Measurements from ENCODE around the gene TNP2.

Gene TNP2

GRCh38 chr16:11277607-11278337, 8.6 kb upstream of the TNP2 start:
- no peak for TF ChIP-seq EZH2 (IDR thresholded peaks at IDR 0.05; ENCODE audit: borderline replicate concordance, low read depth, low read length, severe bottlenecking)
- TF ChIP-seq, protein P1, sequence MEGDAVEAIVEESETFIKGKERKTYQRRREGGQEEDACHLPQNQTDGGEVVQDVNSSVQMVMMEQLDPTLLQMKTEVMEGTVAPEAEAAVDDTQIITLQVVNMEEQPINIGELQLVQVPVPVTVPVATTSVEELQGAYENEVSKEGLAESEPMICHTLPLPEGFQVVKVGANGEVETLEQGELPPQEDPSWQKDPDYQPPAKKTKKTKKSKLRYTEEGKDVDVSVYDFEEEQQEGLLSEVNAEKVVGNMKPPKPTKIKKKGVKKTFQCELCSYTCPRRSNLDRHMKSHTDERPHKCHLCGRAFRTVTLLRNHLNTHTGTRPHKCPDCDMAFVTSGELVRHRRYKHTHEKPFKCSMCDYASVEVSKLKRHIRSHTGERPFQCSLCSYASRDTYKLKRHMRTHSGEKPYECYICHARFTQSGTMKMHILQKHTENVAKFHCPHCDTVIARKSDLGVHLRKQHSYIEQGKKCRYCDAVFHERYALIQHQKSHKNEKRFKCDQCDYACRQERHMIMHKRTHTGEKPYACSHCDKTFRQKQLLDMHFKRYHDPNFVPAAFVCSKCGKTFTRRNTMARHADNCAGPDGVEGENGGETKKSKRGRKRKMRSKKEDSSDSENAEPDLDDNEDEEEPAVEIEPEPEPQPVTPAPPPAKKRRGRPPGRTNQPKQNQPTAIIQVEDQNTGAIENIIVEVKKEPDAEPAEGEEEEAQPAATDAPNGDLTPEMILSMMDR (IDR thresholded peaks at IDR 0.05; ENCODE audit: borderline replicate concordance, extremely low read depth, low read length, poor library complexity, severe bottlenecking), result no peak
- Histone ChIP-seq H3K27ac (ENCODE audit: low read length) (no peak overlapping the region), H4K20me1 (ENCODE audit: insufficient read depth, low read length) (no peaks in the 10 kb centered on the region), H3K9ac (ENCODE audit: low read depth, low read length) (no peak overlapping the region), H3K27me3 (ENCODE audit: insufficient read depth, low read length, poor library complexity) (peaks cover under 1% of the 10 kb centered on the region), H2AFZ (ENCODE audit: low read depth, low read length) (no peak overlapping the region), H3K79me2 (ENCODE audit: insufficient read depth, low read length) (no peaks in the 10 kb centered on the region), H3K4me3 (ENCODE audit: low read depth in 1 of 2, low read length in 2 of 2) (no peak overlapping the region), H3K9me3 (ENCODE audit: insufficient read depth, low read length, severe bottlenecking) (no peaks in the 10 kb centered on the region), H3K4me2 (ENCODE audit: insufficient read depth, low read length) (no peak overlapping the region), H3K4me1 (ENCODE audit: insufficient read depth, low read length) (no peaks in the 10 kb centered on the region), H3K36me3 (ENCODE audit: insufficient read depth, low read length) (no peaks in the 10 kb centered on the region)
- ATAC-seq (ENCODE audit: insufficient read depth, low read depth), result no peak
- DNase-seq, result no peak

DNA sequence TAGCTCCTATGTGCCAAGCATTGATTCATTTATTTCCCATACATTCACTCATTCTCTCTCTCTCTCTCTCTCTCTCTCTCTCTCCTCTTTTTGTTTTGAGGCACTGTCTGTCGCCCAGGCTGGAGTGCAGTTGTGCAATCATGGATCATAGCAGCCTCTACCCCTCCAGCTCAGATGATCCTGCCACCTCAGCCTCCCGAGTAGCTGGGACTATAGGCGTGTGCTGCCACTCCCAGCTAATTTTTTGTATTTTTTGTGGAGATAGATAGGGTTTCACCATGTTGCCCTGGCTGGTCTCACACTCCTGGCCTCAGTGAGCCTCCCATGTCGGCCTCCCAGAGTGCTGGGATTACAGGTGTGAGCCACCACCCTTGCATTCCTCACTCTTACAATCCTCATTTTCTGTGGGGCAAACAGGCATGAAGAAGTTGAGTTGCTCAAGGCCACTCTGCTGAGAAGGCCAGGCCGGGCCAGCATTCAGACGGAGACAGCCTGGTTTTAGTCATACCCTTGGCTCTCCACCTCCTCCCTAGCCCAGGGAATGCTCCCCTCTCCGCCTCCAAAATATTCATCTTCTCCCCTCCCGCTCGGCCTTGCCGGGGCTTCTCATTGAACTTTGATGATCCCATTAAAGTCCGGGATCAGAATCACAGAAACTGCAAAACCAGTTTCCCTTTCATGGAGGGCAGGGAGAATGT, 7.9 kb upstream of the TNP2 start:
- Histone ChIP-seq H3K4me1 (ENCODE audit: insufficient read depth, low read length) (no peaks in the 10 kb centered on the region), H3K79me2 (ENCODE audit: insufficient read depth, low read length) (no peaks in the 10 kb centered on the region), H3K9ac (ENCODE audit: low read depth, low read length) (no peak overlapping the region), H4K20me1 (ENCODE audit: insufficient read depth, low read length) (no peaks in the 10 kb centered on the region), H3K27ac (ENCODE audit: low read length) (no peak overlapping the region), H3K36me3 (ENCODE audit: insufficient read depth, low read length) (no peaks in the 10 kb centered on the region), H3K4me2 (ENCODE audit: insufficient read depth, low read length) (no peak overlapping the region), H3K9me3 (ENCODE audit: insufficient read depth, low read length, severe bottlenecking) (no peaks in the 10 kb centered on the region), H2AFZ (ENCODE audit: low read depth, low read length) (no peak overlapping the region), H3K4me3 (ENCODE audit: low read depth in 1 of 2, low read length in 2 of 2) (no peak overlapping the region), H3K27me3 (ENCODE audit: insufficient read depth, low read length, poor library complexity) (no peaks in the 10 kb centered on the region)
- ATAC-seq (ENCODE audit: insufficient read depth, low read depth) (no peak), DNase-seq (no peak)
- TF ChIP-seq EZH2 (IDR thresholded peaks at IDR 0.05; ENCODE audit: borderline replicate concordance, low read depth, low read length, severe bottlenecking), result no peak
- TF ChIP-seq, protein P1 (IDR thresholded peaks at IDR 0.05; ENCODE audit: borderline replicate concordance, extremely low read depth, low read length, poor library complexity, severe bottlenecking), result no peak

DNA sequence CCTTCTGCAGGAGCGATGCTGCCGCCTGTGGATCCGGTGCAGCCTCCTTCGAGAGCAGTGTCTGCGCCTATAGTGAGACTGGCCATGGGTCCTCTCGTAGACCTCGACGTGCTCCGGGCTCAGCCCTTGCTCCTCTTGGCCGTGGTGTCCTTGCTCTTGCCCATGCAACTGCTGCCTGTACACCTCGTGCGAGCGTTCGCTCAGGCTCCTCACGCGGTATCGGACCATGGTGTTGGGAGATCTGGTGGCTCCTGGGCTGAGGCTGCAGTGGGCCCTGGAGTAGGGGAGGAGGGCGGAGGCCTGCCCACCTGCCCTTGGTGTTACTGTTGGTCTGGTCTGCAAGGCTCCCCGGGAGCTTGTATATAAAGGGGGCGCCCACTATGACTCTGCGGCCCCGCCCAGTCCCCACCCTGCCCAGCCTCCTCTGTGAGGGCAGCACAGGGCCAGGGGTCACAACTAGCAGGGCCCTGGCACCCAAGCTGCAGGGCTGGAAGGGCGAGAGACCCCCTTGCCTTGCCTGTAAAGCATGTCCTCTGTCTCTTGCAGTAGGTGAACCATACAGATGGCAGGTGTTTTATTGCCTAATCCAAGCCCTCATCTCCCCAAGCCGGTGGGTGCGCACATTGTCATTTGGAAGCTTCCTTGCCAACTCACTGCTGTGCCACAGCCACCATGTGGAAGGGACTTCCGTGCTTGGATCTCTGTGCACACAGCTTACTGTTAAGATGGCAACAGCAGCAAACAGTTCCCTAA, 7.2 kb upstream of the TNP2 start, which contains the start of gene PRM2:
PRM2 (minus strand) TSS at position 338 of the 753 bp plus-strand sequence; CDS start at position 228, 110 bp downstream.
- DNase-seq, result no peak
- Histone ChIP-seq H3K4me3 (ENCODE audit: low read depth in 1 of 2, low read length in 2 of 2) (no peak within 1 kb of the TSS), H3K4me1 (ENCODE audit: insufficient read depth, low read length) (no peaks in the 10 kb centered on the region), H3K79me2 (ENCODE audit: insufficient read depth, low read length) (no peaks in the 10 kb centered on the region), H3K27me3 (ENCODE audit: insufficient read depth, low read length, poor library complexity) (no peaks in the 10 kb centered on the region), H3K9me3 (ENCODE audit: insufficient read depth, low read length, severe bottlenecking) (no peaks in the 10 kb centered on the region), H3K36me3 (ENCODE audit: insufficient read depth, low read length) (no peaks in the 10 kb centered on the region), H3K27ac (ENCODE audit: low read length) (no peak within 1 kb of the TSS), H3K9ac (ENCODE audit: low read depth, low read length) (no peak within 1 kb of the TSS), H4K20me1 (ENCODE audit: insufficient read depth, low read length) (no peaks in the 10 kb centered on the region), H2AFZ (ENCODE audit: low read depth, low read length) (no peak within 1 kb of the TSS), H3K4me2 (ENCODE audit: insufficient read depth, low read length) (no peak within 1 kb of the TSS)
- TF ChIP-seq, protein P1 (IDR thresholded peaks at IDR 0.05; ENCODE audit: borderline replicate concordance, extremely low read depth, low read length, poor library complexity, severe bottlenecking), result no peak
- no peak for TF ChIP-seq EZH2 (IDR thresholded peaks at IDR 0.05; ENCODE audit: borderline replicate concordance, low read depth, low read length, severe bottlenecking)
- ATAC-seq (ENCODE audit: insufficient read depth, low read depth), result no peak
